Endothelial cell (in vitro differentiated cells): Measurements from ENCODE around the gene PLCG2. TPM values are rescaled to one million over a fixed set of nuclear protein-coding genes. Genes with fewer than 3 reads are reported as not detected.
A peak's percentile ranks its signal among the peaks of the same experiment; 100 is the strongest.

Source experiments
- DNase-seq: peaks from one replicate; pipeline ENCODE4 v3.0.0; 2021; ENCODE audit warnings: low spot score
- H3K27ac Mint-ChIP-seq: one replicate; pipeline ENCODE4 v1.8.0; 2021; ENCODE audit warnings: mixed read lengths, inconsistent platforms; ENCODE audit not compliant: unreplicated experiment
- H3K27me3 Mint-ChIP-seq: one replicate; pipeline ENCODE4 v1.8.0; 2021; ENCODE audit warnings: mild to moderate bottlenecking, moderate library complexity, mixed read lengths, inconsistent platforms; ENCODE audit not compliant: unreplicated experiment
- H3K36me3 Mint-ChIP-seq: one replicate; pipeline ENCODE4 v1.8.0; 2021; ENCODE audit warnings: mild to moderate bottlenecking, low read depth, mixed read lengths, inconsistent platforms; ENCODE audit not compliant: unreplicated experiment
- H3K4me1 Mint-ChIP-seq: one replicate; pipeline ENCODE4 v1.8.0; 2021; ENCODE audit warnings: mild to moderate bottlenecking, mixed read lengths, inconsistent platforms; ENCODE audit not compliant: unreplicated experiment
- H3K4me3 Mint-ChIP-seq: one replicate; pipeline ENCODE4 v1.8.0; 2021; ENCODE audit warnings: mild to moderate bottlenecking, mixed read lengths, inconsistent platforms; ENCODE audit not compliant: unreplicated experiment
- H3K9me3 Mint-ChIP-seq: one replicate; pipeline ENCODE4 v1.8.0; 2021; ENCODE audit warnings: mixed read lengths, inconsistent platforms; ENCODE audit not compliant: unreplicated experiment
- CTCF ChIP-seq: fragments of 200-600 bp; sonication (generic); IDR thresholded peaks from one replicate; pipeline ENCODE4 v1.5.0; 2021; ENCODE audit warnings: antibody characterized with exemption; ENCODE audit not compliant: unreplicated experiment
- total RNA-seq: library from RNA; stranded (reverse); fragmentation: NEBNext Ultra II Directional; extraction: Animal tissue kit (Norgen Biotek cat#: 25700); gene quantifications from one replicate; pipeline ENCODE4 v1.2.1, GENCODE V29; 2021; ENCODE audit not compliant: unreplicated experiment

Gene PLCG2
- total RNA-seq, 1 donor from 2014 or later, result 103 TPM

GRCh38 chr16:81790277-81790676, 11.2 kb downstream of the PLCG2 start:
- H3K4me3 Mint-ChIP-seq, result no peak overlapping the region
- H3K27me3 Mint-ChIP-seq, result peaks cover 7% of the 10 kb centered on the region
- peaks cover 42% of the 10 kb centered on the region for H3K36me3 Mint-ChIP-seq
- no peaks in the 10 kb centered on the region for H3K9me3 Mint-ChIP-seq
- peaks cover 6% of the 10 kb centered on the region for H3K4me1 Mint-ChIP-seq
- no peak for TF ChIP-seq CTCF
- no peak for DNase-seq
- no peak overlapping the region for H3K27ac Mint-ChIP-seq

DNA sequence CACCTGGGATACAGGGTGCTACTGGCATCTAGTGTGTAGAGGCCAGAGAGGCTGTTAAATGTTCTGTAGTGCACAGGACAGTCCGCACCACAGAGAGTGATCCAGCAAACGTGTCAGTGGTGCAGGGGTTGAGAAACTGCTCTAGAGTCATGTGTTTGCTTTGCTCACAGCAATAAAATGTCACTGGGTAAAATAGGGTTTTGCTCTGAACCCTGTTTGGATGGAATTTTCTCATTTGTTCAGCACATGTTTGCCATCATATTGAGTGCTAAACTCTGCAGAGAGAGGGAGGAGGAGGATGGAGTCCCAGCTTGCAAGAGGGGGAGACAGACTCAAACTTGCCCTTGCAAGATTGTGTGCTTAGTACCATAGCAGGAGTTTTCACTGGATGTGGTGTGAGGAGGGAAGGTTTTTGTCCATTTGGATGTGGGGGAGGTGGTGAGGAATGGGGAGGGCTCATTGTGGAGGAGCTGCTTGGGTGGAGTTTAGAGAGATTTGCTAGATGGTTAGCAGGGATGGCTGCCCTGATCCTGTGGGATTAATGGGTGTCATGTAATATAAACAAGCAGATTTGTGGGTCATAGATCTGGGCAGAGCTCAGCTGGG, 11.8 kb downstream of the PLCG2 start:
- Mint-ChIP-seq H3K27ac (no peak overlapping the region), H3K4me3 (peak overlapping the region; percentile 13), H3K27me3 (peaks cover 5% of the 10 kb centered on the region), H3K9me3 (no peaks in the 10 kb centered on the region), H3K4me1 (no peaks in the 10 kb centered on the region), H3K36me3 (peaks cover 40% of the 10 kb centered on the region)
- DNase-seq, result no peak
- no peak for TF ChIP-seq CTCF

DNA sequence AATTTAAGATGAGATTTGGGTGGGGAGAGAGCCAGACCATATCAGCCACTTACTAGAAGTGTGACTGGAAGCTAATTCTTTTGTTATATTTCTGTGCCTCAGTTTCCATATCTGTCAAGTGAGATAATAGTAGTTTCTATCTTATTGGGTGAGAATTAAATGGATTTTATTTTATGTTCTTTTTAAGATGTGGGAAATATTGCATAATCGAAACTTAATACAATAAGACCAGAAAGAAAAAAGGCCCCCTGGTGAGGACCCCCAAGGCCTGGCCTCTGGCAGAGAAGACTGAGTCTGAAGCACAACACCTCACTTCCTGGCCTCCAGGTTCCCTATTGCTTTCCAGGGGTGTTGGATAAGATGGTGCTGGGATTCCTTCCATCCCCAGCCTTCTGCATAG, 13.7 kb downstream of the PLCG2 start:
- Mint-ChIP-seq H3K27me3 (peaks cover 5% of the 10 kb centered on the region), H3K4me1 (no peaks in the 10 kb centered on the region), H3K4me3 (no peak overlapping the region), H3K9me3 (no peaks in the 10 kb centered on the region), H3K36me3 (peaks cover 33% of the 10 kb centered on the region), H3K27ac (no peak overlapping the region)
- no peak for TF ChIP-seq CTCF
- DNase-seq, result no peak

DNA sequence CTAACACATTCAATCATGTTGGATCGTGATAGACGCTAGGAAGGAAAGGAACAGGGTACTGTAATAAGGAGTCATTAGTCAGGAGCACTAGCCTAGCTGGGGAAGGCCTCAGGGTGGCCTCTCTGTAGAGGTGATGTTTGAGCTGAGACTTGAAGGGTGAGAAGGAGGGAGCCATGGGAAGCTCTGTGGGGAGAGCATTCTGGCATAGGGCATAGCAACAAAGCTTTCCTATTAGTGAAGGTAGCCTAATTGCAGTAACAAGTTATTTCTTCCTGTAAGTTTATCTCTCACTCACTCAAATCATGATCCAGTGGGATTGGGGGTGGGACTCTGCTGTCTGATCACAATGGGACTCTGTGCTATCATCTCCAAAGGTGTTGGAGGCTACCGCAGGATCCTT, 16.1 kb downstream of the PLCG2 start:
- Mint-ChIP-seq H3K36me3 (peaks cover 35% of the 10 kb centered on the region), H3K9me3 (no peaks in the 10 kb centered on the region), H3K4me3 (no peak overlapping the region), H3K27ac (no peak overlapping the region), H3K27me3 (peaks cover 4% of the 10 kb centered on the region), H3K4me1 (peaks cover 11% of the 10 kb centered on the region)
- DNase-seq, result no peak
- TF ChIP-seq CTCF, result no peak

DNA sequence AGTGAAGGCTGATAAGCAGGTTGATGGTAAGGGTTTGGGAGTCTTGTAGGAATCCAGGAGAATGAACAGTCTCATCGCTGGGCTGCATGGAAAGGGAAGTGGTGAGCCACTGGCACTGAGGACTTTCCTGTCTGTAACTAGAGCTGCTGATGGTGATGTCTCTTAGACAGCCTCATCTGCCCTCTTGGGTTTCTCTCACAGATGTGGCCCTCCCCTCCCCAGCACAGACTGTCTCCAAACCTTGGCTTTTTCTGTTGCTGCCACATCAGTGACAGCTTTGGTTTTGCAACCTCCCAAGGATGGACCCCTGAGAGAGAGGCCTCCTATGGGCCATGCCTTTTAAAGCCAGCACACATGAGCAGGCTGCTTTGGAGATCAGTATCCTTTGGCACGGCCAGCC, 16.9 kb downstream of the PLCG2 start:
- Mint-ChIP-seq H3K4me3 (no peak overlapping the region), H3K27me3 (peaks cover 6% of the 10 kb centered on the region), H3K27ac (no peak overlapping the region), H3K9me3 (no peaks in the 10 kb centered on the region), H3K4me1 (peaks cover 11% of the 10 kb centered on the region), H3K36me3 (peaks cover 35% of the 10 kb centered on the region)
- TF ChIP-seq CTCF, result no peak
- DNase-seq, result no peak
